Gastrocnemius medialis (tissue), 4 donors: Measurements from ENCODE around the gene CHN2. TPM values are rescaled to one million over a fixed set of nuclear protein-coding genes. Genes with fewer than 3 reads are reported as not detected.

ENCODE experiments used
- ATAC-seq, 2 donors: fragments of 150-250 bp; one replicate each; pipeline ENCODE4 v1.9.1; 2016
- DNase-seq, 2 donors: peaks; one replicate each; pipeline ENCODE4 v3.0.0-alpha.2; 2019
- H3K27ac ChIP-seq, 4 donors: fragments of 200-600 bp; sonication (generic); 1 replicate in 1 of 4; 2 replicates in 3 of 4; pipeline ENCODE4 v1.5.1; 2016 to 2018; ENCODE audit warnings: mild to moderate bottlenecking in 2 of 4, moderate library complexity in 1 of 4
- H3K27me3 ChIP-seq, 3 donors: fragments of 200-600 bp; sonication (generic) in 2 of 3; 1 replicate in 1 of 3; 2 replicates in 2 of 3; pipeline versions ENCODE4 v1.5.1 to v1.6.0; 2016 to 2019; ENCODE audit warnings: mild to moderate bottlenecking in 1 of 3, moderate library complexity in 1 of 3
- H3K36me3 ChIP-seq, 2 donors: fragments of 200-600 bp; sonication (generic) in 1 of 2; one replicate each; pipeline ENCODE4 v1.5.1; 2017 to 2018
- H3K4me1 ChIP-seq, 2 donors: fragments of 200-600 bp; sonication (generic) in 1 of 2; one replicate each; pipeline ENCODE4 v1.5.1; 2016 to 2017; ENCODE audit warnings: mild to moderate bottlenecking in 2 of 2
- H3K4me3 ChIP-seq, 4 donors: fragments of 200-600 bp; sonication (generic) in 3 of 4; 1 replicate in 1 of 4; 2 replicates in 3 of 4; pipeline ENCODE4 v1.5.1; 2016 to 2019; ENCODE audit warnings: mild to moderate bottlenecking in 2 of 4
- H3K9me3 ChIP-seq, 3 donors: fragments of 200-600 bp; sonication (generic) in 2 of 3; 1 replicate in 1 of 3; 2 replicates in 2 of 3; pipeline ENCODE4 v1.5.1; 2016 to 2019
- CTCF ChIP-seq, 5 experiments: fragments of 450-650 bp in 3 of 5; fragments of 200-600 bp in 2 of 5; sonication (generic) in 2 of 5; IDR thresholded peaks in 4 of 5; conservative IDR thresholded peaks in 1 of 5; 1 replicate in 4 of 5; 2 replicates in 1 of 5; pipeline ENCODE4 v1.5.1; 2016 to 2019; ENCODE audit warnings: antibody characterized with exemption in 5 of 5, mild to moderate bottlenecking in 3 of 5, moderate library complexity in 3 of 5
- POLR2A ChIP-seq, 2 donors: fragments of 450-650 bp; IDR thresholded peaks; one replicate each; pipeline ENCODE4 v1.6.1; 2017; ENCODE audit warnings: antibody characterized with exemption in 2 of 2, mild to moderate bottlenecking in 2 of 2, moderate library complexity in 2 of 2
- in situ Hi-C, 4 donors: fragments of 200-750 bp; cut with MboI; loops; one replicate each; pipeline versions ENCODE4 v1.15.0 to v1.8.0; 2017; ENCODE audit warnings: low sequenced_read_pairs in 4 of 4
- intact Hi-C: fragments of 100-400 bp; cut with DNase I; formaldehyde crosslinking; loops from one replicate; pipeline ENCODE4 v1.15.1; 2023; ENCODE audit warnings: low total_unique reads
- total RNA-seq, 4 donors: library from RNA; depleted of rRNA; stranded (reverse); fragments of >200 nt; gene quantifications; one replicate each; pipeline versions ENCODE4 v1.1.0 to v1.2.3, GENCODE V29; 2016

CHN2 gene
- total RNA-seq, 4 donors from 2014 or later: 5.9 to 11.3 (median 8.2) TPM

GRCh38 chr7:29325476-29325875 lies 130.9 kb downstream of the CHN2 start:
- Histone ChIP-seq H3K27me3 (no peaks in the 10 kb centered on the region), H3K4me1 (no peaks in the 10 kb centered on the region), H3K4me3 (no peak overlapping the region), H3K9me3 (no peaks in the 10 kb centered on the region), H3K27ac (no peak overlapping the region), H3K36me3 (no peaks in the 10 kb centered on the region)
- intact Hi-C loops: no loop called here
- DNase-seq (no peak), ATAC-seq (no peak)
- TF ChIP-seq CTCF (IDR thresholded peaks at IDR 0.05 in 4 of 5, conservative IDR thresholded peaks at IDR 0.05 in 1 of 5): no peak
- no peak for TF ChIP-seq POLR2A (IDR thresholded peaks at IDR 0.05)
- in situ Hi-C loops: no loop called here

GRCh38 chr7:29326864-29327263 lies 132.3 kb downstream of the CHN2 start:
- no peak for DNase-seq
- no peak for ATAC-seq
- Histone ChIP-seq H3K4me3 (no peak overlapping the region), H3K36me3 (no peaks in the 10 kb centered on the region), H3K27ac (no peak overlapping the region), H3K9me3 (no peaks in the 10 kb centered on the region), H3K27me3 (no peaks in the 10 kb centered on the region), H3K4me1 (no peaks in the 10 kb centered on the region)
- intact Hi-C loops: no loop called here
- in situ Hi-C loops: no loop called here
- TF ChIP-seq CTCF (IDR thresholded peaks at IDR 0.05 in 4 of 5, conservative IDR thresholded peaks at IDR 0.05 in 1 of 5) (no peak), POLR2A (IDR thresholded peaks at IDR 0.05) (no peak)

- no peak for ATAC-seq
- DNase-seq: no peak
- in situ Hi-C loops (no loop called here), intact Hi-C loops (no loop called here)
- Histone ChIP-seq H3K27me3 (no peaks in the 10 kb centered on the region), H3K27ac (no peak overlapping the region), H3K36me3 (no peaks in the 10 kb centered on the region), H3K9me3 (no peaks in the 10 kb centered on the region), H3K4me1 (no peaks in the 10 kb centered on the region), H3K4me3 (no peak overlapping the region)
- no peak for TF ChIP-seq POLR2A (IDR thresholded peaks at IDR 0.05)
- no peak for TF ChIP-seq CTCF (IDR thresholded peaks at IDR 0.05 in 4 of 5, conservative IDR thresholded peaks at IDR 0.05 in 1 of 5)
Observed at GRCh38 chr7:29327455-29327854, 132.9 kb downstream of the CHN2 start.

GRCh38 chr7:29328045-29328444 lies 133.5 kb downstream of the CHN2 start:
- Histone ChIP-seq H3K27me3 (no peaks in the 10 kb centered on the region), H3K27ac (no peak overlapping the region), H3K4me1 (no peaks in the 10 kb centered on the region), H3K36me3 (no peaks in the 10 kb centered on the region), H3K9me3 (no peaks in the 10 kb centered on the region), H3K4me3 (no peak overlapping the region)
- DNase-seq: no peak
- no peak for TF ChIP-seq CTCF (IDR thresholded peaks at IDR 0.05 in 4 of 5, conservative IDR thresholded peaks at IDR 0.05 in 1 of 5)
- TF ChIP-seq POLR2A (IDR thresholded peaks at IDR 0.05): no peak
- intact Hi-C loops: no loop called here
- no peak for ATAC-seq
- in situ Hi-C loops: no loop called here

- ATAC-seq (no peak), DNase-seq (no peak)
- TF ChIP-seq POLR2A (IDR thresholded peaks at IDR 0.05): no peak
- TF ChIP-seq CTCF (IDR thresholded peaks at IDR 0.05 in 4 of 5, conservative IDR thresholded peaks at IDR 0.05 in 1 of 5): no peak
- intact Hi-C loops (no loop called here), in situ Hi-C loops (no loop called here)
- no peak overlapping the region for H3K4me3 ChIP-seq
- H3K27me3 ChIP-seq: no peaks in the 10 kb centered on the region
- no peaks in the 10 kb centered on the region for H3K36me3 ChIP-seq
- H3K27ac ChIP-seq: no peak overlapping the region
- no peaks in the 10 kb centered on the region for H3K9me3 ChIP-seq
- no peaks in the 10 kb centered on the region for H3K4me1 ChIP-seq
Observed at GRCh38 chr7:29328811-29329210, 134.2 kb downstream of the CHN2 start.
